Esophagus muscularis mucosa (tissue), 4 donors: ENCODE results near the gene TMEM94.

ENCODE experiments used
- EP300 ChIP-seq: sonication (generic); formaldehyde crosslinking; IDR thresholded peaks from one replicate; pipeline ENCODE4 v1.6.1; 2017; ENCODE audit warnings: antibody characterized with exemption
- POLR2A ChIP-seq: fragments of 450-650 bp; IDR thresholded peaks from one replicate; pipeline ENCODE4 v1.6.1; 2017; ENCODE audit warnings: antibody characterized with exemption, moderate library complexity, mild to moderate bottlenecking, low read depth
- POLR2AphosphoS5 ChIP-seq, 2 donors: sonication (generic); formaldehyde crosslinking; IDR thresholded peaks; one replicate each; pipeline ENCODE4 v1.6.1; 2017; ENCODE audit warnings: antibody characterized with exemption in 2 of 2
- TF ChIP-seq, protein P1 (sequence below), 3 experiments: fragments of 200-600 bp in 2 of 3; fragments of 450-650 bp in 1 of 3; sonication (generic) in 2 of 3; IDR thresholded peaks; one replicate each; pipeline ENCODE4 v1.5.1; 2017 to 2019; ENCODE audit warnings: antibody characterized with exemption in 3 of 3, mild to moderate bottlenecking in 2 of 3, moderate library complexity in 1 of 3

- TF ChIP-seq, protein P1, sequence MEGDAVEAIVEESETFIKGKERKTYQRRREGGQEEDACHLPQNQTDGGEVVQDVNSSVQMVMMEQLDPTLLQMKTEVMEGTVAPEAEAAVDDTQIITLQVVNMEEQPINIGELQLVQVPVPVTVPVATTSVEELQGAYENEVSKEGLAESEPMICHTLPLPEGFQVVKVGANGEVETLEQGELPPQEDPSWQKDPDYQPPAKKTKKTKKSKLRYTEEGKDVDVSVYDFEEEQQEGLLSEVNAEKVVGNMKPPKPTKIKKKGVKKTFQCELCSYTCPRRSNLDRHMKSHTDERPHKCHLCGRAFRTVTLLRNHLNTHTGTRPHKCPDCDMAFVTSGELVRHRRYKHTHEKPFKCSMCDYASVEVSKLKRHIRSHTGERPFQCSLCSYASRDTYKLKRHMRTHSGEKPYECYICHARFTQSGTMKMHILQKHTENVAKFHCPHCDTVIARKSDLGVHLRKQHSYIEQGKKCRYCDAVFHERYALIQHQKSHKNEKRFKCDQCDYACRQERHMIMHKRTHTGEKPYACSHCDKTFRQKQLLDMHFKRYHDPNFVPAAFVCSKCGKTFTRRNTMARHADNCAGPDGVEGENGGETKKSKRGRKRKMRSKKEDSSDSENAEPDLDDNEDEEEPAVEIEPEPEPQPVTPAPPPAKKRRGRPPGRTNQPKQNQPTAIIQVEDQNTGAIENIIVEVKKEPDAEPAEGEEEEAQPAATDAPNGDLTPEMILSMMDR (IDR thresholded peaks at IDR 0.05), result no peak
- TF ChIP-seq POLR2AphosphoS5 (IDR thresholded peaks at IDR 0.05) (no peak), EP300 (no peak), POLR2A (no peak)
Observed at GRCh38 chr17:75468291-75468754, 11.9 kb downstream of the TMEM94 start.
